Measurements from ENCODE around the gene NPC1L1.

Gene NPC1L1

DNA sequence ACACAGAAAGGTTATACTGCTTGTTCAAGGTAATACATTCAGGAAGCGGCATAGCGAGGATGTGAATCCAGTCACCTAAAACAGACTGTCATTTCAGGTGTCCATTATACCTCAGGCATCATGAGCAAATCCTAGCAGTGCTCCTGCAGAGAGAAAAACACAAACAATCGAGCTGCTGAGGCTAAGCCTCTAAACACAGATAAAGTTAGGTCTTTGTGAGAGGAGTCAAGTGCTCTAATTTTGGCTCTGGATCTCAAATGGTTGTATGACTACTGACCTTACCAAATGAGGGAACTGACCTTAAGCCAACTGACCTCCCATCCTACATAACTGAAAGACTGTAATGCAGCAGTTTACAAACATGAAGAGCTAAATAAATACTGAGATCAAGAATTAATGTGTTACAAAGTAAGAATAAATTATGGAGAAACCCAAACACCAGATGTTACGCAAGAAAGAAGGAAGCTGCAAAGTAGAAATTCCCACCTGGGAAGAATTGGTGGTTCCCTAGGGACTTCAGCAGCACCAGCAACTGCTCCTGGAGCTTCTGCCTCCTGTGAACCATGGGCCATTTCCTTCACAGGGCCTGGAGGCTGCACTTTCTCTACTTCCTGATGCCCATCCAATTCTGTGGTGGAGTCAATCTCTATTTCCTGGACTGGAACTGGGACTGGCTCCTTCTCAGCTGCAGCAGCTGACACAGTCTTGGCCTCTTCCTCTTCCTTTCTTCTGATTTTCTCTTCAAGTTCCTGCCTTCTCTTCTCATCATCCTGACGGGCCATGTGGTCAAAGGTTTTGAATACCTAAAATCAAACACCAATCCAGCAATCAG, 56.4 kb downstream of the NPC1L1 start:
- TF ChIP-seq, protein P1, sequence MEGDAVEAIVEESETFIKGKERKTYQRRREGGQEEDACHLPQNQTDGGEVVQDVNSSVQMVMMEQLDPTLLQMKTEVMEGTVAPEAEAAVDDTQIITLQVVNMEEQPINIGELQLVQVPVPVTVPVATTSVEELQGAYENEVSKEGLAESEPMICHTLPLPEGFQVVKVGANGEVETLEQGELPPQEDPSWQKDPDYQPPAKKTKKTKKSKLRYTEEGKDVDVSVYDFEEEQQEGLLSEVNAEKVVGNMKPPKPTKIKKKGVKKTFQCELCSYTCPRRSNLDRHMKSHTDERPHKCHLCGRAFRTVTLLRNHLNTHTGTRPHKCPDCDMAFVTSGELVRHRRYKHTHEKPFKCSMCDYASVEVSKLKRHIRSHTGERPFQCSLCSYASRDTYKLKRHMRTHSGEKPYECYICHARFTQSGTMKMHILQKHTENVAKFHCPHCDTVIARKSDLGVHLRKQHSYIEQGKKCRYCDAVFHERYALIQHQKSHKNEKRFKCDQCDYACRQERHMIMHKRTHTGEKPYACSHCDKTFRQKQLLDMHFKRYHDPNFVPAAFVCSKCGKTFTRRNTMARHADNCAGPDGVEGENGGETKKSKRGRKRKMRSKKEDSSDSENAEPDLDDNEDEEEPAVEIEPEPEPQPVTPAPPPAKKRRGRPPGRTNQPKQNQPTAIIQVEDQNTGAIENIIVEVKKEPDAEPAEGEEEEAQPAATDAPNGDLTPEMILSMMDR (conservative IDR thresholded peaks at IDR 0.05) = no peak
- 0 out of 2 replicates have a peak overlapping the region, but pooled peaks have one; percentile 1 for H3K27ac ChIP-seq

- TF ChIP-seq, protein P1 (conservative IDR thresholded peaks at IDR 0.05) = no peak
- H3K27ac ChIP-seq = no peak overlapping the region
Measured at GRCh38 chr7:44482502-44483485, 58.3 kb downstream of the NPC1L1 start.

DNA sequence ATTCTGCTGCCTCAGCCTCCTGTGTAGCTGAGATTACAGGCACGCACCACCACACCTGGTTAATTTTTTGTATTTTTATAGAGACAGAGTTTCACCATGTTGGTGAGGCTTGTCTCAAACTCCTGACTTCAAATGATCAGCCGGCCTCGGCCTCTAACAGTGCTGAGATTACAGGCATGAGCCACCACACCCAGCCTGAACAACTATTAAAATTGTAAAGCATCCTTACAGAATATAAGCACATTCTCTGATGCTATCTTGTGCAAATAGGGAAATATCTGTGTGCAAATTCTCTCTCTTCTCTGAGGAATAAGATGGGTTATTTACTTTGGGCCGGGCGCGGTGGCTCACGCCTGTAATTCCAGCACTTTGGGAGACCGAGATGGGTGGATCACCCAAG, 63.2 kb downstream of the NPC1L1 start:
- TF ChIP-seq, protein P1 (conservative IDR thresholded peaks at IDR 0.05) = no peak
- H3K27ac ChIP-seq = peak overlapping the region; percentile 13; the same call in 1 of the 2 replicates

DNA sequence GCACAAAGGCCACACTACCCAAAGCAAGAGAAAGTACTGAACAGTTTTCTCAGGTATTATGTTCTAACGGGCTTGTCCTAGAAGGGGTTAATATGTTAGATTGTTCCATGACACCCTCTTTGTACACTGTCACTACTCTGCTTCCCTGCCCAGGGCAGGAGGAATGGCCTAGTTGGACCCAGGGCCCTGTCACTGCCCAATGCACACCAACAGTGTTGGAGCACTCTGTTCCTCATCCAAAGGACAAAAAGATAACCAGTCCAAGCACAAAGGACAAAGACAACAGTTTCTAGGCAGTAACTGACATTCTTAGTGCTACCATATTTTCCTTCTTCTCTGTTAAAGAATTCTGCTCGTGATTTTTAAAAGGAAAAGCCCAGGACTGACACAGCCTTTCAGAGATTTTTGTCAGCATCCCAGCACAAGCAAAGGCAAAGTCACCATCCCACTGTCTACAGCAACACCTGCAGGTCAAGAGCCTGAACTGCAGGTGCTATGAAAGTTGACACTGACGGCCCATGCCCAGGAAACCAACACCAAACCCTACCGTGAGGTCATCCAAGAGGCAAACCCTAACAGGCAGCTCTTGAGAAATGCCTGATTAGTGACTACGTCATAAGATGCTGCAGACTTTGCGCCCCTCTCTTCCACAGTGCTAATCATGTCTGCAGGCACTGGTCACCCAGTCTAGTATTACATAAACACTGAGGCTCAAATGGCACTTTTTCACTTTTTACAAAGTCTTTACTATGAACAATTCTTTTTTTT, 63.9 kb downstream of the NPC1L1 start:
- peak overlapping the region; percentile 13; the same call in 1 of the 2 replicates for H3K27ac ChIP-seq
- TF ChIP-seq, protein P1 (conservative IDR thresholded peaks at IDR 0.05) = peak; percentile 98

- TF ChIP-seq, protein P1 (conservative IDR thresholded peaks at IDR 0.05) = no peak
- no peak overlapping the region for H3K27ac ChIP-seq
Measured at GRCh38 chr7:44476313-44476712, 64.8 kb downstream of the NPC1L1 start.

GRCh38 chr7:44473295-44473694, 67.8 kb downstream of the NPC1L1 start:
- TF ChIP-seq, protein P1 (conservative IDR thresholded peaks at IDR 0.05) = no peak
- H3K27ac ChIP-seq = peak overlapping the region; percentile 58
